Left forelimb (tissue), 1 donor: ENCODE measurements around the gene MINDY2.

Experiments
- DNase-seq: peaks from one replicate; pipeline ENCODE4 v3.0.0-alpha.2; 2018; ENCODE audit warnings: low spot score

The MINDY2 gene, protein sequence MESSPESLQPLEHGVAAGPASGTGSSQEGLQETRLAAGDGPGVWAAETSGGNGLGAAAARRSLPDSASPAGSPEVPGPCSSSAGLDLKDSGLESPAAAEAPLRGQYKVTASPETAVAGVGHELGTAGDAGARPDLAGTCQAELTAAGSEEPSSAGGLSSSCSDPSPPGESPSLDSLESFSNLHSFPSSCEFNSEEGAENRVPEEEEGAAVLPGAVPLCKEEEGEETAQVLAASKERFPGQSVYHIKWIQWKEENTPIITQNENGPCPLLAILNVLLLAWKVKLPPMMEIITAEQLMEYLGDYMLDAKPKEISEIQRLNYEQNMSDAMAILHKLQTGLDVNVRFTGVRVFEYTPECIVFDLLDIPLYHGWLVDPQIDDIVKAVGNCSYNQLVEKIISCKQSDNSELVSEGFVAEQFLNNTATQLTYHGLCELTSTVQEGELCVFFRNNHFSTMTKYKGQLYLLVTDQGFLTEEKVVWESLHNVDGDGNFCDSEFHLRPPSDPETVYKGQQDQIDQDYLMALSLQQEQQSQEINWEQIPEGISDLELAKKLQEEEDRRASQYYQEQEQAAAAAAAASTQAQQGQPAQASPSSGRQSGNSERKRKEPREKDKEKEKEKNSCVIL

DNA sequence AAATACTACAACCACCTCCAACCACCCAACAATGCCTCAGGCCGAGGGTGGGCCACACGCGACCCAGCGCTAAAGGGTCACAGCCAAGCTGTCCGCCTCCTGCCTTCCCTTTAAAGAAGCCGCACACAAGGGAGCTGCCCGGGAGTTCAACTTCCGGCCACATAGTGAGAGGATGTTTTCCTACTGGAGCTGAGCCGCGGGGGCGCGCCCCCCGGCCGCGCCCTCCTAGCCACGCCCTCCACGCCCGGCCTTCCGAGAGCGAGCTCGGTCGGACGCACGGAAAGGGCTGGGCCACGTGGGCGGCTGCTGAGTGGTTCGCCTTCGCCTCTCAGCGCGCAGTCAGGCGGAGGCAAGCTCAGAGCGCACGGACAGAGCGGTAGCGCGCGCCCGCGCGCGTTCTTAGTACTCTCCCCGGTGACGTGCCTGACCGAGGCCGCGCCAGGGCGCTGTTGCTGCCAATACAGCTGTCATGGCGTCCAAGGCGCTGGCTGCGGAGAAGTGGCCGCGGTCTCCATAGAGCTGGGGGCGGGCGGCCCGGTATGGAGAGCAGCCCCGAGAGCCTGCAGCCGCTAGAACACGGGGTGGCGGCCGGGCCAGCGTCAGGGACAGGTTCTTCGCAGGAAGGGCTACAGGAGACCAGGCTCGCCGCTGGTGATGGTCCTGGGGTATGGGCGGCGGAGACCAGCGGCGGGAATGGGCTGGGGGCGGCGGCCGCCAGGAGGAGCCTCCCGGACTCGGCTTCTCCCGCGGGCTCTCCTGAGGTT lies at the start of gene MINDY2:
MINDY2 (plus strand) TSS at position 446 of the 764 bp plus-strand sequence; CDS start at position 540, 94 bp downstream.
- DNase-seq = peak; percentile 99

DNA sequence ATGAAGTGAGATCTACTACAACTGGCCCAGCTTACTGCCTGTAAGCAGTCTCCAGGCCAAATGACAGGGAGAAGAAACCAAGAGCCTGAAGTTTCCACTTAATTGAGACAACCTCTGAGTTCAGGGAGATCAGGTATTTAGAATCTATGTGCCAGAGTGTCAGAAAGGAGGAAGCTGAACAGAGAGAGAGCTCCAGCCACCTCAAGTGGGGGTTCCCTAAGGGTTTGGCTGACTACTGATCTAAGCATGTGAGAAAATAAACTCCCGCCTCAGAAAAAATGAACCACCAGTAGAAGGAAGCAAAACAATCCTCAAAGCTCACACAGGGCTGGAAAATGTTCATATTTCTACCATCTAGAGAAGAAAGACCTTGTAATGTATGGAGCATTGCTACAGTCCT lies 46.6 kb upstream of the MINDY2 start:
- DNase-seq = no peak

GRCh38 chr15:58726867-58727266 lies 44.2 kb upstream of the MINDY2 start:
- no peak for DNase-seq

DNA sequence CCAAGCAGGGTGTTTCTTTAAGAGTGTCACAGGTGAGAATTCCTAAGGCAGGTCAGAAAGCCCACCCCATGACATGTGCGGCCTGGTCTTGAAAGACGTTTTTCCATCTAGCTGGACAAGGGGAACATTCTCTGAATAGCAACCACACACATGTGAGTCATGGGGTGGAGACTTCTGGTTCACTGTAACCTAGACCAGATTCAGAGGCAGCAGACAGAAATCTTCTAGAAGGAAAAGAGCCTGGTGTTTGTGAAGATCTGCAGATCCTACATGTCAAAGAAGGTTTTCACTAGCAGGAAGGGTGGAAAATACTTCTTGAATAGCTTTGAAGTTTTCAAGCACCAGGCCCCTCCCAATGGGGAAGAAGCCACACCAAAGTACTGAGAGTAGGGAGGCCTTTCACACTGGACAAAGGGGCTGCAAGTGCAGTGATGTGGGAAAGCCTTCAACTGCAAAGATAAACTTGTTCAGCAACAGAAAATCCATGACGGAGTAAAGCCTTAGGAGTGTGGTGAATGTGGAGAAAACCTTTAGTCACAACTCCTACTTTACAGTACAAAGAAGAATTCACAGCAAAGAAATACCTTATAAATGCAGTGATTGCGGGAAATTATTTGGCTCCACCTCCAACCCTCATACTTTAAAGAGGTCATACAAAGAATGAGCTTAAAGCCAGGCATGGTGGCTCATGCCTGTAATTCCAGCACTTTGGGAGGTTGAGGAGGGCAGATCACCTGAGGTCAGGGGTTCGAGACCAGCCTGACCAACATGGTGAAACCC lies 39.2 kb upstream of the MINDY2 start:
- DNase-seq = no peak

DNA sequence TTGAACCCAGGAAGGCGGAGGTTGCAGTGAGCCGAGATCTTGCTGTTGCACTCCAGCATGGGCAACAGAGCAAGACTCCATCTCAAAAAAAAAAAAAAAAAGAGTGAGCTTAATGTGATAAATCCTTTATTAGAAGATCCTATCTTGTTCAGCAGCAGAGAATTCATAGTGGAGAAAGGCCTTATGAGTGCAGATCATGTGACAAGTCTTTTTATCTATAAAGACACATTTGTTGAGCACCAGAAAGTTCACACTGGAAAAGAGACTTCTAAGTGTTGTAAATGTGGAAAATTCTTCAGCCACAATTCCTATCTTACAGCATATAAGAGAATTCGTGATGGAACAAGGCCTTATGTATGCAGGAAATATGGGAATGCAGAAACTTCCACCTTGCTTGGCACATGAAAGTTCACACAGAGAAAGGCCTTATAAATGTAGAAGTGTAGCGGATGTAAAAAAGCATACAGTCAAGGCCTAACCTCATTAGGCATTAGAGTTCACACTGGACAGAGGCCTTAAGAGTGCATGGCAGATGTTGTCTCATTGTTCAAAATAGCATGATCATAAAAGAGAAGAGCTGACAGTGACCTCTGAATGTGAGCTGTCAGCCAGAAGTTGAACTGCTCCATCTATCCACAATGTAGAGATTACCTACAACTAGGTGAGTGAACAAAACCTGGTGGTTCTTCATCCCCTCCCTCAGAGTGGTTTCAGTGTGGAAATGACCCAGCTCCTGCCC lies 38.3 kb upstream of the MINDY2 start:
- DNase-seq = no peak

GRCh38 chr15:58734859-58735258 lies 36.2 kb upstream of the MINDY2 start:
- DNase-seq = no peak

DNA sequence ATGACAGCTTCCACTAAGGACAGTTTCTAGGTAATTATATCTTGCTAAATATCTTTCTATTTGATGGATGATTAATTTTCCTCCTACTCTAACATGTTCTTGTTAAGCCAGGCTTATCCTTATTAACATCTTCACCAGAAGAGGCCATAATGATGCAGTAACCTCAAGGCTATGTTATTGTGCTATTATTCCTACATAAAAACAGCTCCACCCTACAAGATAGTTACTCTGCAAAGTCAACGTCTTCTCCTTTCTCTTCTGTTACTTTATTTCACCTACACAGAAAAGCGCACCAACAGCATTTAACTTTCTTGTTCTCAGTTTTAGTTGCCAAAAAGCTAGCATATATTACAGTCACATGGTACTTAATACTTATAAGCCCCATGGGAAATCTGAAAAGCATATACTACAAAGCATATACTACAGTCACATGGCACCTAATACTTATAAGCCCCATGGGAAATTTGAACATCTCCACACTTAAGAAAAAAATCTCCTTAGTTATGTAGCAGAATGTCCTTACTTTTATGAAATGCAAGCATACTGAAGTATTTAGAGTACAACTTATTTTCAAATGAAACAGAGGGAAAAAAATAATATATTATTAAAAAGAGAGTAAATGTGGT lies 35.0 kb upstream of the MINDY2 start:
- DNase-seq = no peak

- DNase-seq = no peak
These were observed 33.8 kb upstream of the MINDY2 start for GRCh38 chr15:58737298-58737697.

DNA sequence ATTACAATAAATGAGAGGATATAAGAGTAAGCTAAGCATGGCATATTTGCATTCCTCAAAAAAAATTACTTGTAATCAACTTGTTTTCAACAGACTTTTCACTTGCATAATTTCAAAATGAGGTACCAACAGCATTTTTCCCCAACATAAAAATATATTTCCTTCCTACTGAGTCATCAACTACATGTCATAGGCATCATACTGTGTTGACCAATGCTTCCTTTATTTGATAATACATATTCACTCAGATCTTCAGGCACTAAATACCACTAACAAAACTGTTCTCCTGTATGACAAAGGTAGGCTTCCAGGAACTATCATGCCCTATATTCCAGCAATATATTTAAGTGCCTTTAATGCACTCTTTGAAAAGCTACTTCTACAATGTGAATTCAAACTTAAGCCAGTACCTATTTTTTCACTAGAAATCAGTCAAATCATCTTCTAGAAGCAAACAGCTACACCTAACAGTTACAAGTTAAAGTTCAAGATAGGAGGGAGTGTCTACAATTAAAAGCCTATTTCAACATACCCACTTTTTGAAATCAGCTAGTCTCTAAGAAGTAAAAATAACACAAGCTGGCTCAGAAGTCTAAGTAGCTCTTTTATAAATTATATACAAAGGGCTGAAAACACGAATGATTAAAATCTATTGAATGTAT lies 32.9 kb upstream of the MINDY2 start:
- DNase-seq = no peak

- no peak for DNase-seq
These were observed 30.7 kb upstream of the MINDY2 start for GRCh38 chr15:58740436-58740835.

GRCh38 chr15:58741032-58741431 lies 30.1 kb upstream of the MINDY2 start:
- no peak for DNase-seq

- no peak for DNase-seq
These were observed 28.9 kb upstream of the MINDY2 start for GRCh38 chr15:58742022-58742813.

DNA sequence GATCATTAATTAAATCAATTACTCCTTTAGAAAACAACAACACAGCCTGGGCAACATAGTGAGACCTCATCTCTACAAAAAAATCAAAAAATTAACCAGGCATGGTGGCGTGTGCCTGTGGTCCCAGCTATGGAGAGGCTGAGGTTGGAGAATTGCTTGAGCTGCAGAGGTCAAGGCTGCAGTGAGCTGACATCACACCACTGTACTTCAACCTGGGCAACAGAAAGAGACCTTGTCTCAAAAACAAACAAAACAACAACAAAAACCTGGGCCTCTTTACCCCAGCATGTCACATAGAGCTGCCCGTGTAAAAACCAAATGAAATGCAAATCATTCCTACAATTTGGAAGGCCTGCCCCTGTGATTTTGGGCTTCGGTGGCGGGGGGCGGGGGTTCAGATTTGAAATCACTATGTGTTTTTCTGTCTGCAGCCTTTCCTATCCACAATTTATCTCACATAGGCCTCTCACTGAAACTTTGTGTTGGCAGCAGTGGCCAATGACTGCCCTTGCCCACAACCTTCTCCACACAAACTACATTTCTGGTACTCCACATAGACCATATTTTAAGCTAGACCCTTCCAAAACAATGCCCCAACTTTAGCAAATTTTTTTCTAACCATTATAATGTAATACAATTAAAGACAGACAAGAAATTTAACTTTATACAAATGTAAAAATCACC lies 28.1 kb upstream of the MINDY2 start:
- DNase-seq = no peak

GRCh38 chr15:58746174-58746573 lies 24.9 kb upstream of the MINDY2 start:
- DNase-seq = no peak

DNA sequence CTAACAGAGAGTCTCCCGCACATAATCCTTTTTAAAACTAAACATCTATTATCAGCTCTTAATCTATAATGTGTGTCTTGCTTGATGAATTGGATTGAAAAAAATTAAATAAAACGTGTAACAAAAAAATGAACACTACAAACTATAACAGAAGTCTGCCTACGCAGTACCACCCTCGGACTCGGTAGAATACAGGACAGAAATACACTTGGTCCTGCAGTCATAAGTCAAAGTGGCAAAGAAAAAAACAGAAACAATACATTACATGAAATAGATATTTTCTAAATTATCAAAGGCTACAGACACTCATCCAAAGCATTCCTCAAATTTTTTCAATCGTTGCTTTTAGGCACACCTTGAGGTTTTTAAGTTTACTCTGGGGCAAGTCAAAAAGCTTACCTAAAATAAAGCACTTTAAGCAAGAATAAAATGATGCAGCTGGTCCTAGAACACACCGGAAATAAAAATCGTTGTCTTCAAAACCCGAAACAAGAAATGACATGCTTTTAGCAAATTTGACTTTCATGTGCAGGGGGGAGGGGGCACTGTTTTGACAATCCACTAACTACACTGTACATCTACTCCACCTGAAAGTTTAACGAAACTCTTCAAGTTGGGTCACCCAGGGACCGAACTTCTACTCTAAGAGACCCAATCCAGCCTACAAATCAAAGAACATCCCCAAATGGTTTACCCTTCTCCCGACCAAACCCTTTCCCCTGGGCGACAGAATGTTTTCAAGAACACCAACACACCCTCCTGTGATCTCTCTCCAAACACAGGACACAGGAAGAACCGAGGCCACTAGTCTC lies 22.9 kb upstream of the MINDY2 start:
- no peak for DNase-seq

DNA sequence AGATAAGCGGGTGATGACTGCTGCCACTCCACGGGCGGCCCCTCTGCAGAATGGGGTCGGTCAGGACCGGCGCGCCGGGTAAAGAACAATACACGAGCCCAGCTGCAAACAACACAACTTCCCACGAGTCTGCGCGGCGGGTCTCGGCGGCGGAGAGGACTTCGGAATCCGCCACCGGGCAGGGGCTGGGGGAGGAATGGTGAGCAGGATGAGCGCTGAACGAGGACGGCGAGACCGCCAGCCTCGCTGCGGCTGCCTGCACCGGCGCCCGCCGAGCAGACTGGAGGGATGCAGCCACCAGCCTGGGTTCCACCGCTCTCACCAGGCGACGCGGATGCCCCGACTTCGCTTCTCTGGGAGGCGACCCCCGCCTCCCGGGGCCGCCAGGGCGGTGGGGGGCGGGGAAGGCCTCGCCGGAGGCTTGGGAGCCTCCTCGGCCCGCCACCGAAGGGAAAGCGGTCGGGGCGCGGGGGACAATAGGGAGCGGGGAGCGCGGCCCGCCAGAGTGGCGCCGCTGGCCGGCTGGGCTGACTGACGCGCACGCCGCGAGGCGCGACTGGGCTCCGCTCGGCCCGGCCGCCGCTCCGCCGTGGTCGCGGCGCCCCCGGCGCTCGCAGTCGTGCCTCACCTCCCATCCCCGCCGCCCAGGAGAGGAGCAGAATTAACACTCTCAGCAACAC lies 22.1 kb upstream of the MINDY2 start:
- DNase-seq = peak; percentile 81

DNA sequence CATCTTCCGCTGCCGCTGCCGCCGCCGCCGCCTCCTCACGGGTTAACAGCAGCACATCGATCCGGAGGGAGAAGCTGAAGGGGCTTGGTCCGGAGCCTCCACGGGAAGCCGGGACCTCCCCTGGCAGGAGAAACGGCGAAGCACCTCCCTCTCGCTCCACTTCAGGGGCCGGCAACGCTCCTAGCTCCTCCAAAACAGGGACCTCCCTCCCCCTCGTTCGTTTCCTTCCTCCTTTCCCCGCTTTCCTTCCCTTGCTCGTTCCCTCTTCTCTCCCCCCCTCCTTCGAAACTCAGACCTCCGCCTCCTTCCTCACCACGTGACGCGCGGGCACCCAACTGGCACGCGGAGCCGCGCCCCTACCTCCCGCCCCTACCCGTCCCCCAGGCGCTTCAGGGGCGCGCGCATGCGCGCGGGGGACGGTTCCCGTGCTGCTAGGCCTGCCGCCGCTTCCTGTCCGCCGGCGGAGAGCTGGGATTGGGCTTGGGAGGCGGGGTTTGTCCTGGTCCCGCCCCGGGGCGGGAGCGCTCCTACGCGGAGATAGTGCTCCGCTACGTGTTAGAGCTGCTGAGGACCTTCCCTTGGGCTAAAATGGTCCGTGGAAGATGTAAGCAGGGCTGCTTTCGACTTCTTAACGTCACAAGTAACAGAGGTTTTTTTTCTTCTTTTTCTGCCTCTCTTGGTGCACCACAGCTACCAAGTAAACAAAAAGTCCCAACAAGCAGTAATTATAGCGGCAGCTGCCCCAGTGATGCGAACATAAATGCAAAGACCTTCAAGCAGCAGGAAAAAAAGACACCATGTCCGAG lies 21.4 kb upstream of the MINDY2 start, which contains the start of gene ADAM10:
ADAM10 (minus strand) TSS at position 176 of the 806 bp plus-strand sequence; CDS start at position 3, 173 bp downstream.
- DNase-seq = peak; percentile 100
